ENCODE measurements around the gene NHLH1.

DNA sequence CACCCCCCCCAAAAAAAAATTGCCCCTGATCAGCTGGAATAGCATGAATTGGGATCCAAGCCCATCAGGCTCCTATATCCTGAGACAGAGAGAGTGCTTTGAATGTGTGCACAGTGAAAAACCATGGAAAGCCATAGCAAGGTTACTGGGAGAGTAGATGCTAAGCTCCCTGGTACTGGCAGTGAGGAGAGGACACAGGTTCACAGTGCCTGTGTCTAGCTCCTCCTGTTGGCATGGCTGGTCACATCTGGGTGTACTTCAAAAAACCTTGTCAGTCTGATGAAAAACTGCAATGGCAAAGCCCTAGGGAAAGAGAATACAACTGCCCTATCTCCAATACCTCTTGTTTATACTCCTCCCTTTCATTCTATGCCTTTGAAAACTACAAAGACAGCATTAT is 36.8 kb upstream of the NHLH1 start:
- TF ChIP-seq JUNB (CRISPR knock-in tag; IDR thresholded peaks at IDR 0.05; ENCODE audit: borderline replicate concordance) (no peak), POLR2AphosphoS5 (IDR thresholded peaks at IDR 0.05; ENCODE audit: low read depth, low read length) (no peak), ZKSCAN1 (IDR thresholded peaks at IDR 0.05; ENCODE audit: low read length) (no peak), GTF2F1 (IDR thresholded peaks at IDR 0.05; ENCODE audit: low read length) (no peak)
- TF ChIP-seq, protein P1, sequence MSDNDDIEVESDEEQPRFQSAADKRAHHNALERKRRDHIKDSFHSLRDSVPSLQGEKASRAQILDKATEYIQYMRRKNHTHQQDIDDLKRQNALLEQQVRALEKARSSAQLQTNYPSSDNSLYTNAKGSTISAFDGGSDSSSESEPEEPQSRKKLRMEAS (IDR thresholded peaks at IDR 0.05) = no peak
